ENCODE results near the gene UPP2.

DNA sequence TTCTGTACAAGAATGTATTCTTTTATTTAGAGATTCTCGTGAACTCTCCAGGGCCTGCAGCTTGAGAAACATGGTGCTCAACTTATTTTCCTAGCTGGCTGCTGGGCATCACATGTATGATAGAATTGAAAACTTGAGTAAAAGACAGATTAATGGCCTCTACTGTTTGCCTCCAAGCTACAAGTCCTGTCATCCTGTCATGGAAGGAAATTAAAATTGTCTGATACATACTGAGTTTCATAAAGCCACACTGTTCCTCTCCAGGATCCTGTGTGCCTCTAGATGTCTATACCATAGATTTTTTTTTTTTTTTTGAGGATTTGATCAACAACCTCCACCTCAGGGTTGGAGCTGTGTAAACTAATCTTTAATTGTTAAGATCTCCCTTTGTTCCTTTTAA lies 38.5 kb downstream of the UPP2 start:
- TF ChIP-seq CHD1 (IDR thresholded peaks at IDR 0.05; ENCODE audit: low read length): no peak
- TF ChIP-seq, protein P1, sequence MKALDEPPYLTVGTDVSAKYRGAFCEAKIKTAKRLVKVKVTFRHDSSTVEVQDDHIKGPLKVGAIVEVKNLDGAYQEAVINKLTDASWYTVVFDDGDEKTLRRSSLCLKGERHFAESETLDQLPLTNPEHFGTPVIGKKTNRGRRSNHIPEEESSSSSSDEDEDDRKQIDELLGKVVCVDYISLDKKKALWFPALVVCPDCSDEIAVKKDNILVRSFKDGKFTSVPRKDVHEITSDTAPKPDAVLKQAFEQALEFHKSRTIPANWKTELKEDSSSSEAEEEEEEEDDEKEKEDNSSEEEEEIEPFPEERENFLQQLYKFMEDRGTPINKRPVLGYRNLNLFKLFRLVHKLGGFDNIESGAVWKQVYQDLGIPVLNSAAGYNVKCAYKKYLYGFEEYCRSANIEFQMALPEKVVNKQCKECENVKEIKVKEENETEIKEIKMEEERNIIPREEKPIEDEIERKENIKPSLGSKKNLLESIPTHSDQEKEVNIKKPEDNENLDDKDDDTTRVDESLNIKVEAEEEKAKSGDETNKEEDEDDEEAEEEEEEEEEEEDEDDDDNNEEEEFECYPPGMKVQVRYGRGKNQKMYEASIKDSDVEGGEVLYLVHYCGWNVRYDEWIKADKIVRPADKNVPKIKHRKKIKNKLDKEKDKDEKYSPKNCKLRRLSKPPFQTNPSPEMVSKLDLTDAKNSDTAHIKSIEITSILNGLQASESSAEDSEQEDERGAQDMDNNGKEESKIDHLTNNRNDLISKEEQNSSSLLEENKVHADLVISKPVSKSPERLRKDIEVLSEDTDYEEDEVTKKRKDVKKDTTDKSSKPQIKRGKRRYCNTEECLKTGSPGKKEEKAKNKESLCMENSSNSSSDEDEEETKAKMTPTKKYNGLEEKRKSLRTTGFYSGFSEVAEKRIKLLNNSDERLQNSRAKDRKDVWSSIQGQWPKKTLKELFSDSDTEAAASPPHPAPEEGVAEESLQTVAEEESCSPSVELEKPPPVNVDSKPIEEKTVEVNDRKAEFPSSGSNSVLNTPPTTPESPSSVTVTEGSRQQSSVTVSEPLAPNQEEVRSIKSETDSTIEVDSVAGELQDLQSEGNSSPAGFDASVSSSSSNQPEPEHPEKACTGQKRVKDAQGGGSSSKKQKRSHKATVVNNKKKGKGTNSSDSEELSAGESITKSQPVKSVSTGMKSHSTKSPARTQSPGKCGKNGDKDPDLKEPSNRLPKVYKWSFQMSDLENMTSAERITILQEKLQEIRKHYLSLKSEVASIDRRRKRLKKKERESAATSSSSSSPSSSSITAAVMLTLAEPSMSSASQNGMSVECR (CRISPR knock-in tag; IDR thresholded peaks at IDR 0.05): no peak
- no peak for TF ChIP-seq IRF2 (CRISPR knock-in tag; IDR thresholded peaks at IDR 0.05)
- TF ChIP-seq, protein P2, sequence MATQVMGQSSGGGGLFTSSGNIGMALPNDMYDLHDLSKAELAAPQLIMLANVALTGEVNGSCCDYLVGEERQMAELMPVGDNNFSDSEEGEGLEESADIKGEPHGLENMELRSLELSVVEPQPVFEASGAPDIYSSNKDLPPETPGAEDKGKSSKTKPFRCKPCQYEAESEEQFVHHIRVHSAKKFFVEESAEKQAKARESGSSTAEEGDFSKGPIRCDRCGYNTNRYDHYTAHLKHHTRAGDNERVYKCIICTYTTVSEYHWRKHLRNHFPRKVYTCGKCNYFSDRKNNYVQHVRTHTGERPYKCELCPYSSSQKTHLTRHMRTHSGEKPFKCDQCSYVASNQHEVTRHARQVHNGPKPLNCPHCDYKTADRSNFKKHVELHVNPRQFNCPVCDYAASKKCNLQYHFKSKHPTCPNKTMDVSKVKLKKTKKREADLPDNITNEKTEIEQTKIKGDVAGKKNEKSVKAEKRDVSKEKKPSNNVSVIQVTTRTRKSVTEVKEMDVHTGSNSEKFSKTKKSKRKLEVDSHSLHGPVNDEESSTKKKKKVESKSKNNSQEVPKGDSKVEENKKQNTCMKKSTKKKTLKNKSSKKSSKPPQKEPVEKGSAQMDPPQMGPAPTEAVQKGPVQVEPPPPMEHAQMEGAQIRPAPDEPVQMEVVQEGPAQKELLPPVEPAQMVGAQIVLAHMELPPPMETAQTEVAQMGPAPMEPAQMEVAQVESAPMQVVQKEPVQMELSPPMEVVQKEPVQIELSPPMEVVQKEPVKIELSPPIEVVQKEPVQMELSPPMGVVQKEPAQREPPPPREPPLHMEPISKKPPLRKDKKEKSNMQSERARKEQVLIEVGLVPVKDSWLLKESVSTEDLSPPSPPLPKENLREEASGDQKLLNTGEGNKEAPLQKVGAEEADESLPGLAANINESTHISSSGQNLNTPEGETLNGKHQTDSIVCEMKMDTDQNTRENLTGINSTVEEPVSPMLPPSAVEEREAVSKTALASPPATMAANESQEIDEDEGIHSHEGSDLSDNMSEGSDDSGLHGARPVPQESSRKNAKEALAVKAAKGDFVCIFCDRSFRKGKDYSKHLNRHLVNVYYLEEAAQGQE (IDR thresholded peaks at IDR 0.05; ENCODE audit: borderline replicate concordance): no peak
- TF ChIP-seq, protein P2 (CRISPR knock-in tag; IDR thresholded peaks at IDR 0.05; ENCODE audit: low read depth): no peak
- TF ChIP-seq EHMT2 (IDR thresholded peaks at IDR 0.05): no peak
- TF ChIP-seq, protein P3, sequence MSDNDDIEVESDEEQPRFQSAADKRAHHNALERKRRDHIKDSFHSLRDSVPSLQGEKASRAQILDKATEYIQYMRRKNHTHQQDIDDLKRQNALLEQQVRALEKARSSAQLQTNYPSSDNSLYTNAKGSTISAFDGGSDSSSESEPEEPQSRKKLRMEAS (CRISPR knock-in tag; IDR thresholded peaks at IDR 0.05): no peak
- TF ChIP-seq U2AF2 (optimal IDR thresholded peaks at IDR 0.05; ENCODE audit: low read depth, low read length): no peak
- no peak for TF ChIP-seq RFX1 (IDR thresholded peaks at IDR 0.05)

Measured in K562 (cell line).